UCSD-AML1 (cell line): ENCODE measurements around the gene ID3.

Experiments
- DNase-seq: peaks from one replicate; lab custom pipeline; 2025; ENCODE audit not compliant: unreplicated experiment; lab: John Stamatoyannopoulos, UW

Gene ID3

DNA sequence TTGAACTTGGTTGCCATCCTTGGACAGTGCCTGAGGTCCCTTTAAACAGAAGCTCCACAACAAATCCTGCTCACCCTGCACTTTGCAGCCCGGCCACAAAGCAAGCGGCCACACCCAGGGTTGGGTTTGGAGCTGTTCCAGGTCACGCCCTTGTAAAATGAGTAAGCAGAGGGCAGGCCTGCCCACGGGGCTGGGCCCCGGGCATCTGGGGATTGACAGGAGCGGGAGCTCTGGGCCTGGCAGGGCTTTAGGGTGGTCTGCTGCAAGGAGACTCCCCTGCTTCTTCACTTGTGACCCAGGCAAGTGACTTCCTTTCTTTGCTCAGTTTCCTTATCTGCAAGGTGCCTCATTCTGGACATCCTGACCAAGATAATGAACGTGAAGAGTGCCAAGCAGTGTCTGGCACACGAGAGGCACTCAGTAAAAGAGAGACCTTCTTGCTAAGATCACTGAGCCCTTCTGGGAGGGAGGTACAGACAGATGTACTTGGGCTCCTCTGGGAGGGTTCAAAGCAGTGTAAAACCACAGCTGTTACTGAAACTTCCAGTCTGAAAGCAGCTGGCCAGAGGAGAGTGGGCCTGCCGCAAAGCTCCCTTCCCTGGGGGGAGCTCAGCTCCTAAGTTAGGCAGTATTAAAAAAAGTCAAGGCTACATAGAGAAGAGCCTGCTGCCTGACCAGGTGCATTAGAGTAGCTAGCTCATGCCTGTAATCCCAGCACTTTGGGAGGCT is 30.9 kb downstream of the ID3 start:
- DNase-seq, result peak; percentile 80

DNA sequence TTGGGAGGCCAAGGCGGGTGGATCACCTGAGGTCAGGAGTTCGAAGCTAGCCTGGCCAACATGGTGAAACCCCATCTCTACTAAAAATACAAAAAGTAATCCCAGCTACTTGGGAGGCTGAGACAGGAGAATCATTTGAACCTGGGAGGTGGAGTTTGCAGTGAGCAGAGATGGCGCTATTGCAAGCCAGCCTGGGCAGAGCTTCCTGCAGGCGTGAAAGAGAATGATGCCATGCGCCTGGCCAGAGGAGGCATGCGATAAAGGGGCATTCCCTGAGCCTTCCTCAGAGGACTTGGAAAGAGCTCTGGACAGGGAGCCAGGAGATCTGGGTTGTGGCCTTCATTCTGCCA is 31.4 kb downstream of the ID3 start:
- no peak for DNase-seq

DNA sequence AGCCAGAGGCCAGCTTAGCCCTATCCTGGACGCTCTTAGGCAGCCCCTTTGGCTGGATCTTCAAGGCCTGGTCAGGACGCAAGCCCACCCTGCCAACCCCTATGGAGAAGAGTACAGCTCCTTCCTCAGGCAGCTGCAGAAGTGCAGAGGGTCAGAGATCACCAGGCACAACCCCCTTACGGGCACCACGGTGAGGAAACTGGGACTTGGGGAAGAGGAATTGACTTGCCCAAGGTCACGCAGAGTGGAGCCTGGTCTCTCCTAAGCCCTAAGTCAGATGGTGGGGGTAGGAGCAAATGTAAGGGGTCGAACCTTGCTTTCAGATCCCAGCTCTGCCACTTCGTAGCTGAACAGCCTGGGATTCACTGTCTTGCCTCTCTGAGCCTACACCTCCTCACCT is 31.9 kb downstream of the ID3 start:
- DNase-seq, result no peak

DNA sequence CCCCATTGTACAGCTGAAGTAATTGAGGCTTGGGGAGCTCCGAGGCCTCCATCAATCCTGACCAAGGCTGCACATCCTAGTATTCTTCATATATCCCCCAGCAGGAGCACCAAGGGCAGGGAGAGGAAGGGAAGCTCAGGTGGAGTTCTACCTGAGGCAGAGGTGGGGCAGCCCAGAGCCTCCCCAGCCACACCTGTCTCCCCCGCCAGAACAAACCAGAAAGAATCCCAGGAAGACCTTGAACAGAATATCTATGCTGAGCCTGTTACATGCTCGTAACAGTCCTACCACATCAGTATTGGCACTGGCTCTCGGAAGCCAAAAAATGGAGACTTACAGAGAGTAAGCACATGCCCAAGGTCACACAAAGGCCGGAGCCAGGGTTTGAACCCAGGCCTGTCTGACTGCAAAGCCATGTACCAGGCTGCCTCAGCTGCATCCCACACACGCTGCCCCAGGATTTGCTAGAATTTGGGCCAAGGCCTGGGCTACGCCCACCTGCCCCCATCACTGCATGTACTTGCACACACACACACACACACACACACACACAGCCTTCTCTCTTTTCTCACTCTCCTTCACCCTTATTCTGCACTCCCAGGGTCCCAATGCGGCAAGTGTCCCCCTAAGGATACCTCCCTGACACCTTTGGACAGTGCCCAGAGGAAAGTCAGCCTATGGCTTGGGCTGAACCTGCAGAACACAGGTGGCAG is 32.8 kb downstream of the ID3 start:
- no peak for DNase-seq

DNA sequence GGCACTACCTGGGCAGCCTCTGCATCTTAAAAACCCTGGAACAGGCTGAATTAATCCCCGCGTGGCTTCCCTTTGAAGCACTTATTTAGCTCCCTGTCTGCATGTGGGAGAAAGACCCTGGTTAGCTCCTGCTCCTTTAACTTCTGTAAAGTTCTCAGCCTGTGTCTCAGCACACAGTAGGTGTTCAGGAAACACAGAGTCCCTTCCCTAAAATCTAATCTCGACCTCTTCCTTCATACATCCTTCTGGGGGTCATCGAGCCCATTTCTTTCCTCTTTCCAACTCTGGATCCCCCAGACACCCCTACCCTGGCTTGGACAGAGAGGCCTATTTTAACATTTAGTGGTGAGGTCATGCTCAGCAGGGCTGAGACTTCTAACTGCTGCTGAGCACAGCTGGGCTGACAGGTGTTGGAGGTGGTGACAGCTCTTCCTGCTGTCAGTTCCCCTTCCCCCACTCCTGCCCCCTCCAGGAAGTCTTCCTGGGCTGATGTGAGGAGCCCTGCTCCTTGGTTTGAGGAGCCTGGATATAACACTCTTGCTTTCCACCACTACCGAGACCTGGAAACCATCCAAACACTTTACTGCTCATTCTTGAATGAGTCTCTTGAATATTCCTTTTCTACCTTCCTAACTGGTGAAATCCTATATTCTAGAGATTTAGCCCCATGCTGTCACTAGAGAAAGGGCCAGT is 33.6 kb downstream of the ID3 start:
- DNase-seq, result no peak

DNA sequence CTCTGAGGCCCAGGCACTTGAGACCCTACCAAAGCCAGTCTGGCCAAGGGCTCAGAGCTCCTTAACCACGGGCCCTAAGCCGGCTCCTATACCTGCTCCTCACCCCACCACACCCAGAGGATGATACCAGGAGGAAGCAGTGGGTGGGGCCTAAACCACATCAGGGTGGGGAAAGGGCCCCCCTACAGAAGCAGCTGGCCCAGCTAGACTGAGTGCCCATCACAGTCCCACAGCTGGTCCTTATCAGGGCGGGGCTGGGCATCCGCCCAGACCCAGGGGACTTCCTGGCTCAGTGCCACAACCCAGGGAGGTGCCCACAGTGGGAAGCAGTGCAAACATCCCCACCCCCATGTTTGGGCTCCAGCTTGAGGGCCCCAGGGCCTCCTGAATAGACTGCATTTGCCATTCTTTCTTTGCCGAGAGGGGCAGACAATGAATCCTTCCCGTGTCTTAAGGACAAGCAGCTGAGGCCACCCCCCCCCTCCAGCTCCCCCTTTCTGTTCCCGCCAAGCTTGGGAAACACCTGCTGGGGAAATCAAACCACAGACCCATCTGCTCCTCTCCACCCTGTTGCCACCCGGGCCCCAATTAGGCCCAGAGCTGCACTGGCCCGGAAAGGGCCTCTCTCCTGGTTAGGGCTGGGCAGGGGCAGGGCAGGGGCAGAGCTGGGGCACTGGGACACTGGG is 34.4 kb downstream of the ID3 start:
- peak; percentile 78 for DNase-seq

DNA sequence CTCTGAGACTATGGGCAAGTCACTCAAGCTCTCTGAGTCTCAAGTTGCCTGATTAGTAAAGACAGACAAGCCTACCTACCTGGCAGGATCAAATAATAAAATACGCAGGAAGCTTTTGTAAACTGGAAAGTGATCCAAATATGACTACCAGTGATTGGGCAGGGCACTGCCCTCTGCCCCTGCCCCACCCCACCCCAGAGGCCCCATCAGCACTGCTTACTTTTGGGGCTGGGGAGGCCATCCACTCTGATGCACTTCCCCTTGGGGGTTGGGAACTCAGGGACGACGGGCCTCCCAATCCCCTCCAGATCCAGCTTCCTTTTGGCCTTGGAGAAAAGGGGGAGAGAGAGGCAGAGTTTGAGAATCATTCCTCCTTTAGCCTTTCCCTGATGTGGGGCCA is 35.1 kb downstream of the ID3 start:
- no peak for DNase-seq

DNA sequence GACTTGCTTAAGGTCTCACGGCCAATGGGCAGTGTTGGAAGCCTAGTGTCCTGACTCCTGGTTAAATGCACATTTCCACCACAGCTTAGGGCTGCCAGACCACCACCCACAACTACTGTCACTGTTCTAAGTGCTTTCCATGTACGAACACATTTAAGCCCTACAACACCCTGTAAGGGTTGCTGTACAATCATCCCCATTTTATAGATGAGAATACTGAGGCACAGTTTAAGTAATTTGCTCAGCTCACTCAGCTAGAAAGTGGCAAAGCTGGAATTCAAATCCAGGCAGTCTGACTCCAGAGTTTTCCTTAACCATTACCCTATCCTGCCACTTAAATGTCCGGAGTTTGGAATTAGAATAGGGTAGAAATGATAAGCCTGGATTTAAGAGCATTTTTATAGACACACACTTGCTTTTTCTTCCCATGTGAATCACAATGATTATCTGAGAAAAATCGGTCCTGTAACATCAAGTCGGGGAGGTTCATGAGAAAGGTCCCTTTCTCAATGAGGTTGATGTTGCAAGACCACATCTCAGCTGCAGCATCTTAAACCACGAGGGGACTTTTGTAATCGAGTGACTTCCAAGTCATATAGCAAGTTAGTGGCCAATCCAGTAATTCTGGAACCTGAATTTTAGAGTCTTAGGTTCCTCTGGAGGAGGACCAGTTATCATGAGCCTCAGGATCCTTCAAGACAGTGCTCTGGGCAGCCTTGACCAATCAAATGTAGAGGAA is 36.9 kb downstream of the ID3 start:
- no peak for DNase-seq

DNA sequence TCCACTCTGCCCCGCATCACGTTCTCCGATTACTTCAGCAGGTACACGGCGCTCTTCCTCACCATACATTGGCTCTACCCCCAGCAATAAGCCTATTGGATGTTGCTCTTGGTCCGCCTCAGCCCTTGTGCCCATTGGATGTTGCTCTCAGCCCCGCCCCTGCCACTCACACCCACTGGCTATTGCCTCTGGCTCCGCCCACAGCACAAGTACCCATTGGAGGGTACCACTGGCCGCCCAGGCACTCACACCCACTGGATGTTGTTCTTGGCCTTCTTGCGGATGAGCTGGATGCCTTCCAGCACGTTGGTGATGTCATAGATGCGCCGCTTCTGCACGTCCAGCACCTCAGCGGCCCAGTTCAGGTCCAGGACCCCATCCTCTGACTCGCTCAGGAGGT is 37.7 kb downstream of the ID3 start:
- DNase-seq, result no peak

DNA sequence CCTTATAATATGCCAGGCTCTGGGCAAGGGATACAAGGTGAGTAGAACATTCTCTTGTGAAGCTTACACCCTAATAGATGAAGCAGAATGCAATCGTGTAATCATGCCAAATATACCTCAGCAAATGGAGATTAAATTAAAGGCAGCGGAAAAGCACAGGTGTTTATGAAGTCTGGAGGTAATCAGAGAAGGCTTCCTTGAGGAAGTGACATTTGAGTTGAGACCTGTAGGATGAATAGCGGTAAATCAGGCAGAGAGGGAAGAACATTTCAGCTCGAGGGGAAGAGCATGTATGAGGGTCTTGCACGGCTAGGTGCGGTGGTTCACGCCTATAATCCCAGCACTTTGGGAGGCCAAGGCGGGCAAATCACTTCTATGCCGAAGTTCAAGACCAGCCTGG is 41.7 kb downstream of the ID3 start:
- no peak for DNase-seq

DNA sequence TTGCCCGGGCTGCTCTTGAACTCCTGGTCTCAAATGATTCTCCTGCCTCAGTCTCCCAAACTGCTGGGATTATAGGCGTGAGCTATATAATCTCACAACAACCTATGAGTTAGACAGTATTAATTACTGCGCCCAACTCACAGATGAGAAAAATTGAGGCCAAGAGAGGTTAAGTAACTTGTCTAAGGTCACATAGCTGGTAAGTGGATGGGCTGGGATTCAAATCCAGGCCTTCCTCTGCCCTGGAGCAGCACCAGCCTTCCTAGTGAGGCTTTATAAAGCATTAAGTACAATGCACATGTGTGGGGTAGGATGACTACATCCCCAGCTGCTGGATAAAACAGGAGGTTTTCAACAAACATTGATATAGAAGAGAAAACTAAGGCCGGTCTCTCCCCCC is 43.4 kb downstream of the ID3 start:
- DNase-seq, result no peak

DNA sequence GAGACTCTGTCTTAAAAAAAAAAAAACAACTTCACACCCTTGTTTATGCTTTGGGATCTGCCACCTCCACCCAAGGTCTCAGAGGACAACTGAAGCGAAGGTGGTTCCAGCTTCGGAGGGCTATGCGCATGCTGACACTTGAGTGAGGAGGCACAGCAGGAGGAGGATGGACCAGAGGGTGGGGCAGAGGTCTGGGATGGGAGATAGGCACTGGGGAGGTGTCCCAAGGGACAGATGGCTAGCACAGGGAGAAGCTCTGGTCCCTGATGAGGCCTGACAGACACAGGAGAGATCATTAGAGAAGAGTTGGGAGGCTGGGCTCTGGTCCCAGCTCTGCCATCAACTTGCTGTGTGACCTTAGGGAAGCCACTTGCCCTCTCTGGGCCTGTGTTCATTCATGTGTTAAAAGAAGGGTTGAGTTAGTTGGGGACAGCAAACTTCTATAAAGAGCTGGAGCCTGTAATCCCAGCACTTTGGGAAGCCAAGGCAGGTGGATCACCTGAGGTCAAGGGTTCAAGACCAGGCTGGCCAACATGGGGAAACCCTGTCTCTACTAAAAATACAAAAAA is 45.1 kb downstream of the ID3 start:
- no peak for DNase-seq

DNA sequence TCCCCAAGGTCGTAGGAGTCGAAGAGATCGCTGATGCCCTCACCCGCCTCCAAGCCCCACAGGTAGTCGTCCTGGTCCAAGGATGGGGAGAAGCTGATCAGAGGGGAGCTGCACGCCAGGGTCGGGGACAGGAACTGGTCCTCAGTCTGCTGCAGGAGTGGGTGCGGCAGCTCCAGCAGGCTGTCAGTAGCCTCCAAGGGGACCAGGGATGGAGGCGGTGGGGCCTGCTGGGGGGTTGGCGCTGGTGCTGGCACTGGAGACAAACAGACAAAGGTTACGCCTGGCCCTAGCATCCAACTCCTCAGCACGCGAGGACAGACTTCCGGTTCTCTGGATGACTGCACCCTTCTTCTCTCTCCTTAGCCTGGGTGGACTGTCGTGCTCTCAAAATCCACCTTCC is 49.4 kb downstream of the ID3 start:
- DNase-seq, result no peak
